DMS 273 (cell line): ENCODE data around the gene SULT1A2.
"Not testable (repeated sequence)": the region's sequence is repeated elsewhere in the genome, so short reads cannot be mapped to it uniquely, and the experiment has no call there.

Experiments
- DNase-seq: peaks from one replicate; lab custom pipeline; 2025; ENCODE audit not compliant: unreplicated experiment; lab: John Stamatoyannopoulos, UW

SULT1A2 gene

DNA sequence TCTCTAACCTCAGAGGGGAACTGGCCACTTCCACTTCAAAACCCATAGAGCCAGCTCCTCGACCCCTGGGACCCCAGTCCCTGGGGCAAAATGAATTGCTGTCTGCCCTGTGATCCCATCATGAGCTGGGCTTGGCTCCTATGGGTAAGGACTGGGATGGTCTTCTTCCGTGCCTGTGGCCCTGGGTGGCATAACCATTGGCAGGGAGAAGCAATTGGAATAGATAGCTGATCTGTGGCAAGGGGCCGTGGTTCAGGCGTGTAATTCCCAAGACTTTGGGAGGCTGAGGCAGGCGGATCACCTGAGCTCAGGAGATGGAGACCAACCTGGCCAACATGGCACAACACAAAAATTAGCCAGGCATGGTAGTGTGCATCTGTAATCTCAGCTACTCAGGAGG lies 4.3 kb downstream of the SULT1A2 start:
- no peak for DNase-seq

GRCh38 chr16:28591355-28591754 lies 5.5 kb downstream of the SULT1A2 start:
- no peak for DNase-seq

GRCh38 chr16:28590384-28591340 lies 6.2 kb downstream of the SULT1A2 start:
- no peak for DNase-seq

GRCh38 chr16:28589930-28590329 lies 6.9 kb downstream of the SULT1A2 start:
- no peak for DNase-seq

GRCh38 chr16:28589069-28589468 lies 7.8 kb downstream of the SULT1A2 start:
- DNase-seq: no peak

- DNase-seq: no peak
Observed at GRCh38 chr16:28587386-28587785, 9.5 kb downstream of the SULT1A2 start.

DNA sequence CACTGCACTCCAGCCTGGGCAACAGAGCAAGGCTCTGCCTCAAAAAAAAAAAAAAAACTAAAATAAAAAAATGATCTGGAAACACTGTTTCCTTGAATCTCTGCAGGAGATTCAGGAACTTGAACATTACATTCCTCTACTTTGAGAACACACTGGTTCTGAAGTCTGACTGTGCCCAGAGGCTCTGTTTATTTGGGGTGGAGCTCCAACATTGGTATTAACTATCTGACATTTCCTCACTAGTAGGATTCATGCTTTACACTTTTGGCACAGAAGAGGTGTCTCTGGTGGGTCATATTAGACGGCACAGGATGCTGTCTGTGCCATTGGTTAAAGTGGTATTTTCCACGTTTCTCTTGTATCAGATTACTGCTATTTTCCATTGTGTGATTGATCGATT lies 10.4 kb downstream of the SULT1A2 start:
- DNase-seq: no peak

DNA sequence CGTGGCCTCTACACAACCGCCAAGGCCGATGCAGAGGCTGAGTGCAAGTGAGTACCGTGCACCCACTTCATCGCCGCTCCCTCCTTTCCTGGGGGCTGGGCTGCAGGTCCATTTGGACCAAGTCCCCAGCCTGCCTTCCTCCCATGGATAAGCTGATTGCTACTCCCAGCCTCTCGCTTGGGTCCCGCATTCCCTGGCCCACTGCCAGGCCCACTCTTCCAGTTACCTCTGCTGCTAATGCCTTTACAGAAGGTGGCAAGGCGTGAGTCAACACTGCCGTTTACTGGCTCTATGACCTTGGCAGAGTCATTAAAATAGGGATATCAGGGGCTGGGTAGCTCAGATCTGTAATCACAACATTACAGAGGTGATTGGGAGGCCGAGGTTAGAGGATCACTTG lies 11.2 kb downstream of the SULT1A2 start:
- no peak for DNase-seq

DNA sequence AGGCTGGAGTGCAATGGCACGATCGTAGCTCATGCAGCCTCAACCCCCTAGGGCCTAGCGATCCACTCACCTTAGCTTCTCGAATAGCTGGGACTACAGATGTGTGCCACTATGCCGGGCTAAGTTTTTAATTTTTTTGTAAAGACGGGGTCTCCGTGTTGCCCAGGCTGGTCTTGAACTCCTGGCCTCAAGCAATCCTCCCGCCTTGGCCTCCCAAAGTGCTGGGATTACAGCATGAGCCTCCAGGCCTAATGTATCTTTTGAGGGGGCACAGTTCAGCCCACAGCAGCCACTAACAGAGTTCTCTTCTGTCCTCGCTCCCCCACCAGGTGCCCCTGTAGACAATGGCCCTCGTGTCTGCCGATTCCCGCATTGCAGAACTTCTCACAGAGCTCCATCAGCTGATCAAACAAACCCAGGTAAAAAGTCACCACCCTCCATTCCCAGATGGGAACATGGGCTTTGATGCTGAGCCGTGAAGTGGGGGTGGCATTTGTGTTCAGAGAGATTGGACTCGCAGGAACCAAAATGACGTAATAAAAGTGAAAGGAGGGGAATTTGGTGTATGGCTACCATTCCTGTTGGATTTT lies 16.0 kb downstream of the SULT1A2 start:
- DNase-seq: no peak

DNA sequence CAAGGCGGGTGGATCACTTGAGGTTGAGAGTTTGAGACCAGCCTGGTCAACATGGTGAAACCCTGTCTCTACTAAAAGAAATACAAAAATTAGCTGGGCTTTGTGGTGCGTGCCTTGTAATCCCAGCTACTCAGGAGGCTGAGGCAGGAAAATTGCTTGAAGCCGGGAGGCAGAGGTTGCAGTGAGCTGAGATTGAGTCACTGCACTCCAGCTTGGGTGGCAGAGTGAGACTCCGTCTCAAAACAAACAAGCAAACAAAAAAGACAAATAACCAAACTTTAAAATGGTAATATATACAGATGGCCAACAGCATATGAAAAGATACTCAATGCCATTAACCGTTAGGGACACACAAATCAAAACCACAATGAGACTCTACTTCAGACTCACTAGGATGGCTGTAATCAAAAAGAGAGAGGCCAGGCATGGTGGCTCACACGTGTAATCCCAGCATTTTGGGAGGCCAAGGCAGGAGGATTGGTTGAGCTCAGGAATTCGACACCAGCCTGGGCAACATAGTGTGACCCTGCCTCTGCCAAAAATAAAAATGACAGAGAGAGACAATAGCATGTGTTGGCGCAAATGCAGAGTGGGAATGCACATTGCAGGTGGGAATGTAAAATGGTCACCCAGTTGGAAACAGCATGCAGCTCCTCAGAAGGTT lies 21.3 kb downstream of the SULT1A2 start:
- DNase-seq: no peak

DNA sequence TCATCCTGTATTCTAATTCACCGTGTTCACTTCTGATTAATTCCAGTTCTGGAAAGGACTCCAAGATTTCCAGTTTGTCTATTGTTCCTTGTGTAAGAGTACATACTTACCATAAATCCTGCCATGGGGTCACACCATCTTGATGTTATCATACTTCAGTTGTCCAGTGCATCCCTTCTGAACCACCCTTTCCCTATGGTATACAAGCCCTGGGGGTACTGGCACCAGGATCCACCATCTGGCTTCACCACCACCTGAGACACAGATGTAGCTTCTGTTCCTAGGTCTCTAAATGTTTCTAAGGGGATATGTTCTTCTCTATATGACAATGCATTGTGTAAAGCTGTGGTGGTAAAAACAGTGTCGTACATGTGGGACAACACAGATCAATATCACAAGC lies 21.9 kb downstream of the SULT1A2 start:
- DNase-seq: no peak

DNA sequence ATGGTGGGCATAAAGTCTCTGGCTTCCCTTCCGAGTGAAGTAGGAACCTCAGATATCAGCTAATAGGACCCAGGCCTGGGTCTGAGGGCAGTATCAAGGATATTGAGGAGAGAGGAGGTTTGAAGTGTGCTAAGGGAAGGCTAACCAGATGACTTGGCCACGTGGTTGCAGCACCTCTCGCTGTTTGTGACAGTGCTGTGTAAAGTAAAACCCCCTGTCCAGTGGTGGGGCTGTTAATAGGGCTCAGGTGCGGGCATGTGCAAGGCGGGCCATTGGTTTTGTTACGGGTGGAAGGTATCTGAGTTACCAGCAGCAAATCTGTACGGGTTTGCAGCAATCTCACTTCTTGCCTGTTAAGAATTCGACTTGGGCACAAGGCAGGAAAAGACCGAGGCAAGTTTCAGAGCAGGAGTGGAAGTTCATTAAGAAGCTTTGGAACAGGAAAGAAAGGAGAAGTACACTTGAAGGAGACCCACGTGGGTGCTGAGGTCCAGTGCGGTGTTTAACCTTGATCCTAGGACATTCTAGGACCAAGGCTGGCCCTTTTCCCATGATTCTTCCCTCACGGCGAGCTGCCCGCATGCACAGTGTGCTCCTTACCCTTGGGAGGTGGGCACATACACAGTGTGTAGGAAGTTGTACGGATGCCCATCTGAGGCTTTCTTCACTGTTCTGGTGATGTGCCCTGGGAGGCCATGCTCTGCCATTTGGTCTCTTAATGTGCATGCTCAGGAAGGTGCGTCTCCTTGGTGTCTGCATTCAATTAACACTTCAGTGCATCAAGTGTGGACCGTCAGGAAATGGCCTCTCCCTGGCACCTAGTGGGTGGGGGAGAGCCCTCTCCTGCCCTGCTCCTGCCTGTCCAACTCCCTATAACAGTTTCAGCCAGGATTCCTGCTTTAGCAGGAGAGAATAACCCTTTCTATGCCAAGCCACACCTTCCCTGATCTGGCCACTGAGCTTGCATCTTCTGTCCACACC lies 22.8 kb downstream of the SULT1A2 start:
- DNase-seq: no peak

DNA sequence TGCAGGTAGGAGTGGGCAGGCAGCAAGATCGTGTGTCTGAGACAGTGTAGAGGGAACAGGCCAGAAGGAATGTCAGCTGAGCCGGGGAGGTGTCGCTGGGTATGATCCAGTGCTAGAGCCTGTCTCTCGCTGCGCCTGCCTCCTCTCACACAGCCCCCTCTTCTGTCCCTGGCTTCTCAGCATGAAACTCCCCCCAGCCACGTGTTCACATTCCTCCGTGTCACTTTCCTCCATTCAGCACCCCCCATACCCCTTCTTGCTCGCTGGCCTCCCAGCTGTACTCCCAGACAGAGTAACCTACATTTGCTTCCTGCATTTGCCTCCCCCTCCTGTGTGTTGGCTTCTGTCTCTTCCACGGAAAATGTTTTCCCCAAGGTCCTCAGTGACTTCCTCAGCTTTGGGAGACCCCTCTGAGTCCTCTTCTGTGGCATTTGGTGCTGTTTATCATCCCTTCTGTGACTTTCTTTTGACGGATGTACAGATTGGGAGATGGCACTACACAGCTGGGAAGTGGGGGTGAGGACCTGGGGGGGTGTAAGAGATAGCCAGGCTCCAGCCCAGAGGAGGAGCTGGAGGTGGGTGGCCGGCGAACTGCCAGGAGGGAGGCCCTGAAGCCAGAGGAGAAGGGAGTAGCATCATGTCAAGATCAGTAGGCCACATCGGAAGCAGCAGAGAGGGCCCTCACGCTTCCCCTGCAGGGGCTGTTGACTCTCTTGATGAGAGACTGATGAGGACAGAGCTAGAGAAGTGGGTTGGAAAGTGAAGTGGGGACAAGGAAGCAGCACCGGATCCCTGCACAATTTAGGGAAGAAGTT lies 23.9 kb downstream of the SULT1A2 start:
- no peak for DNase-seq

GRCh38 chr16:28569968-28570752 lies 26.7 kb downstream of the SULT1A2 start:
- no peak for DNase-seq

DNA sequence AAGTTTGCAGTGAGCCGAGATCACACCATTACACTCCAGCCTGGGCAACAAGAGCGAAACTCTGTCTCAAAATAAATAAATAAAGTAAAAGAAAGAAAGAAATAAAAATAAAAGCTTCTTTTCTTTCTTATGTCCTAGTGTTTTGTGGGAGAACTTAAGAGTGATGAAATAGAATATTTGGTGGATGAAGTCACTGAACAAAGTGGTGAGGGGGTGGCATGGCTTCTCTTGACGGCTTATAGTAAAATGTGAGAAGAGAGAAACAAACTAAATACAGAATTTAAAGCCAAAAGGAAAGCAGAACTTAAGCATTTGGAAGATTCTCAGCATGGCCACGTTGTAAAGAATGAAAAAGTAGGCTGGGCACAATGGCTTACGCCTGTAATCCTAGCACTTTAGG lies 27.8 kb downstream of the SULT1A2 start:
- no peak for DNase-seq

- DNase-seq: no peak
Observed at GRCh38 chr16:28567292-28567691, 29.6 kb downstream of the SULT1A2 start.

GRCh38 chr16:28566233-28566925 lies 30.5 kb downstream of the SULT1A2 start:
- DNase-seq: not testable (repeated sequence)

- no peak for DNase-seq
Observed at GRCh38 chr16:28563218-28563617, 33.6 kb downstream of the SULT1A2 start.

- no peak for DNase-seq
Observed at GRCh38 chr16:28562199-28562598, 34.7 kb downstream of the SULT1A2 start.
